ENCODE measurements around the gene FILIP1L. TPM values are rescaled to one million over a fixed set of nuclear protein-coding genes. Genes with fewer than 3 reads are reported as not detected.

FILIP1L gene
- total RNA-seq, 1 donor from 2014 or later, result 5.0 TPM

DNA sequence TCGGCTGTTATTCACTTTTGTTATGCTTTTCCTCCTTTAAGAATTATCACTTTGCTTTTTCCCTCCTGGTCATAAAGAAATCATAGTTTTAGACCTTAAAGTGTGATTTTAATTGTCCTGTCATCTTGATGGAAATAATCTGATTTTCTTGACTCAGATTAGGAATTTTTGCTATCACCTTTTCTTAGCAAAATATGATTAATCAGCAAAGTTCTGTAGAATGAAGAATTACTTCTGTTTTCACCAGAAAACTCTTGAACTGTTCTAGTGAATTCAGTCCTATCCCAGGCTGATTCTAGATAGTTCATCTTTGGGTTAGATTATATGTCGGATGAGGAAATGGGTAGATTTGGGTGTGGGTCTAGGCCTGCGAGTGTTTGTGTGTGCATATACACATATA is 284.5 kb downstream of the FILIP1L start:
- intact Hi-C loops (cut with micrococcal nuclease), result loop anchor here (5.0 kb wide), 2 partner anchors 237 to 432 kb away; partner anchors contain the start of gene TBC1D23

DNA sequence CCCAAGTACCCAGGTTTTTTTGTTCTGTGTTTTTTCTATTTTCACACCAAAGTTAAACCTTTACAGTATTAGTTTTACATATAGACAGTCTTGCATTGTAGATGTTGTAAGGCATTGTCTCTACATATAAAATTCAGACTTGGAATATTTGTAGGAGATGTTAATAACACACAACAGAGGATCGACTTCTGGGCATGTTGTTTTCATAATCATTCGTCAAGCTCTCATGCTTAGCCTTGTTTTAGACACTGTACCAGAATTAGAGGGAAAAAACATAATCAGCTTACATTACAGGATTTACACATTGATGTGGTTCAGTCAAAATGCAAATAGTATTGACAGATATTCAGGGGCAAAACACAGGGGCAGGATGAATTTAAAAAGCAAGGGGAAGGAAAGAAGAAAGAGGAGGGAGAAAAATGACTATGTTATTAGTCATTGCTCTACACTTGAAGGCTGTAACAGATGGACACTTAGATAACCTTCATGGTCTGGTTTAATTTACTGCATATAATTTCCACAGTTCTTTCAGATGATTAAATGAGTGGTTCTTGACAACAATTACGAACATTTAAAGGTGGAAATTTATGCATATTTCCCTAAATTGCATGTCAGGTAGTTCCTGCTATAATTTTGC is 289.2 kb downstream of the FILIP1L start:
- intact Hi-C loops (cut with micrococcal nuclease), result no loop called here

DNA sequence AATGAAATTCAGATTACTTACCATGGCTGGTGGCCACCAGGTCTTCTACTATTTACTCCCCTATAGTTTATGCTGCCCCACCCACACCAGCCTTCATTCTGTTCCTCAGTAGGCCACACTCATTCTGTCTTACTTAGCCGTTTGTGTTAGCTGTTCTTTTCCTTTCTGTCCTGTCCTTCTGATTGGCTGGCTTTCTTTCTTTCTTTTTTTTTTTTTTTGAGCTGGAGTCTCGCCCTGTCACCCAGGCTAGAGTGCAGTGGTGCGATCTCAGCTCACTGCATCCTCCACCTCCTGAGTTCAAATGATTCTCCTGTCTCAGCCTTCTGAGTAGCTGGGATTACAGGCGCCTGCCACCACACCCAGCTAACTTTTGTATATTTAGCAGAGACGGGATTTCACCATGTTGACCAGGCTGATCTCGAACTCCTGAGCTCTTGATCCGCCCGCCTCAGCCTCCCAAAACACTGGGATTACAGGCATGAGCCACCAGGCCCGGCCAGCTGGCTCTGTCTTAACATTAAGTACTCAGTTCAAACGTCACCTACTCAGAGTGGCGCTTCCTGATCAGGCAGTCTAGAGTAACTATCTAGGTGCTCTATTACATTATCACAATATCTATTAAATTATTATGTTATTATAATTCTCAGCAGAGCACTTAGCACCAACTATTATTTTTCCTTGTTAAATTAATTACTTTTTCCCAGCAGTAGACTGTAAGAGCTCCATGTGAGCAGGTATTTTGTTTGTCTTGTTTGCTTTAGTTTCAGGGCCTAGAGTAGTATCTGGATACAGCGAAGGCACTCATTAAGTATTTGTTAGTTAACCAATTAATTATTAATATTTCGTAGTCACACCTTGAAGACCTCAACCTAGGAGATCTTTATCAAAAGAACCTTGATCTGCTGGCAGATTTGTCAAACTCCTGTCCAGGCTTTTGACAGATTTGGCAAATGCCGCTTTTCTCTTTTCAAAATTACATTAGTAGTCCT is 290.3 kb downstream of the FILIP1L start:
- intact Hi-C loops (cut with micrococcal nuclease), result no loop called here

DNA sequence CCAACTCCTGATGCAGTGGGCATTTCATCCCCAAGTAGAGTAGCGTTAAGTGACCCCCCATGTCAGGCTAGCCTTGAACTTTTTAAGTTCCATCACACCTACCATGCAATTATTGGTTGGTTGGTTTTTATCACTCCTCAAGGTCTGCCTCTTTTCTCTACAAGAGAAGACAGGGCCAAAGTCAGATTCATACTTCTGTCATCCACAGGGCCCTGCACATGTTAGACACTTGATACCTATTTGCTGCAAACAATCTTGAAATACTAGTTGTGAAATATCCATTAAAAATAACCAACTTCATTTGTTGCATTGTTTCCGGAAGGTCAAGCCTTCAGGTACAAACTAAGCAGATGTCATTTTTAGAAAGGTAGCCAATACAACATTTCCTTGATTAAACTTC is 295.5 kb downstream of the FILIP1L start:
- intact Hi-C loops (cut with micrococcal nuclease), result loop anchor here (5.0 to 10.0 kb wide), 7 partner anchors 786 to 1994 kb away; partner anchors contain the start of genes ADGRG7, CPOX, CRYBG3 and DCBLD2

DNA sequence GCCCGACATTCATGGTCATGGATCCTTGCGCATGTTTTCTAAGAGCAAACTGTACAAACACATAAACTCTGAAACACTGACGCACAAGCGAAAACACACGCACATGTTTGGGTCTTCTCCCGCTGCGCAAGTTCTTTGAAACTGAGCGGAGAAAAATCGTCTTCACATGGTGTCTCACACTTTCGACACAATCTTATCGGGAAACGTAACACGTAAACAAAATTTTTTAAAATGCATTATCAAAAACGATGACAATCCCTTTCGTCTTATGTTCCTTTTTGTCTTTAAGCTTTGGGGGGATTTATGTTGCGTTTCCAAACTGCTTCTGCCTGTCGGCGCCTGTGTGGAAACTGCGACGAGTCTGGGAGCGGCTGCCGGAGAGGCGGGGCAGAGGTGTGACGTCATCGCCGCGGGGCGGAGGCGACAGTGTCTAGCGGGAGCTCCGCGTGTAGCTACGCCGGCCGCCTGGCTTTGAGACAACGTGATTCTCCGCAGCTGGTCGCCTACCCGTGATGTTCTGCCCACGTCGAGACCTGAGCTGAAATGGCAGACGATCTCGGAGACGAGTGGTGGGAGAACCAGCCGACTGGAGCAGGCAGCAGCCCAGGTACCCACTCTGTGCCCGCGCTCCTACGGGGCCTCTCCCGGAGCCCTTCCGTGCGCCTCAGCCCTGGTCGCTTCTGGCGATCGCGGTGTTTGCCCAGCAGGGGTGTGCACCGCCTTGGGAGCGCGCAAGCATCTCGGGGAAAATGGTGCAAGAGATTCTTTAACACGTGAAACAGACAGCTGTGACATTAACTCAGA is 296.7 kb downstream of the FILIP1L start, which contains the start of gene CMSS1:
CMSS1 (plus strand) TSS at position 426 of the 804 bp plus-strand sequence.
- intact Hi-C loops (cut with micrococcal nuclease), result loop anchor here (1.0 to 10.0 kb wide), 11 partner anchors 393 to 1993 kb away; partner anchors contain the start of genes ADGRG7, CPOX, CRYBG3 and DCBLD2

- intact Hi-C loops (cut with micrococcal nuclease), result loop anchor here (1.0 to 10.0 kb wide), 11 partner anchors 394 to 1992 kb away; partner anchors contain the start of genes ADGRG7, CPOX, CRYBG3 and DCBLD2
Measured at GRCh38 chr3:99817047-99817436, 297.3 kb downstream of the FILIP1L start.

GRCh38 chr3:99810403-99810802 is 303.9 kb downstream of the FILIP1L start:
- intact Hi-C loops (cut with micrococcal nuclease), result loop anchor here (10.0 kb wide), 4 partner anchors 794 to 1986 kb away; partner anchors contain the start of genes ADGRG7, CRYBG3, DCBLD2 and GABRR3

GRCh38 chr3:99809565-99809964 is 304.7 kb downstream of the FILIP1L start:
- intact Hi-C loops (cut with micrococcal nuclease), result no loop called here

- intact Hi-C loops (cut with micrococcal nuclease), result no loop called here
Measured at GRCh38 chr3:99808163-99808794, 306.0 kb downstream of the FILIP1L start.

DNA sequence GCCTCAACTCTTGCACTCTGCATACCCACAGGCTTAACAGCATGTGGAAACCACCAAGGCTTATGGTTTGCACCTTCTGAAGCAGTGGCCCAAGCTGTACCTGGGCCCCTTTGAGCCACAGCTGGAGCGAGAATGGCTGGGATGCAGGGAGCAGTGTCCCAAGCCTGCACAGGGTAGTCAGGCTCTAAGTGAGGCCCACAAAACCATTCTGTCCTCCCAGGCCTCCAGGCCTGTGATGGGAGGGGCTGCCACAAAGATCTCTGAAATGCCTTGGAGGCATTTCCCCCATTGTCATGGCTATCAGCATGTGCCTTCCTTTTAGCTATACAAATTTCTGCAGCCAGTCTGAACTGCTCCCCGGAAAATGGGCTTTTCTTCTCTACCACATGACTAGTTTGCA is 309.1 kb downstream of the FILIP1L start:
- intact Hi-C loops (cut with micrococcal nuclease), result no loop called here

GRCh38 chr3:99803297-99803696 is 311.0 kb downstream of the FILIP1L start:
- intact Hi-C loops (cut with micrococcal nuclease), result no loop called here

DNA sequence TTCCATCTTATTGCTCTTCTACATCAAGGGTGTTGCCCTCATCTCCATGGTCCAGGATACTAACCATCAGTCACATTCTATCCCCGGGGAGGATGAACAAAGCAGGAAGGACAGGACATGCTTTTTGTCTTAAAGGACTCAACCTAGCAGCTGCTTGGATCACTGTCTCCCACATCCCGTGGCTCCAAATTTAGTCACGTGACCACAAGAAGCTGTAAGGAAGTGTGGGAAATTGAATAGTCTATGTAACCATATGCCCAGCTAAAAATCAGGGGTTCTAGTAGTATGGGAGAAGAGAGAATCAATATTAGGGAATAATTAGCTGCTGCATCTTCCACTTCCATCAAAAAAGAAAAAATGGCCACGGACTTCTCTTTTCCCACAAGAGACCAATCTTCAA is 314.9 kb downstream of the FILIP1L start:
- intact Hi-C loops (cut with micrococcal nuclease), result no loop called here

- intact Hi-C loops (cut with micrococcal nuclease), result no loop called here
Measured at GRCh38 chr3:99795573-99795972, 318.7 kb downstream of the FILIP1L start.

- intact Hi-C loops (cut with micrococcal nuclease), result no loop called here
Measured at GRCh38 chr3:99794485-99794884, 319.8 kb downstream of the FILIP1L start.

DNA sequence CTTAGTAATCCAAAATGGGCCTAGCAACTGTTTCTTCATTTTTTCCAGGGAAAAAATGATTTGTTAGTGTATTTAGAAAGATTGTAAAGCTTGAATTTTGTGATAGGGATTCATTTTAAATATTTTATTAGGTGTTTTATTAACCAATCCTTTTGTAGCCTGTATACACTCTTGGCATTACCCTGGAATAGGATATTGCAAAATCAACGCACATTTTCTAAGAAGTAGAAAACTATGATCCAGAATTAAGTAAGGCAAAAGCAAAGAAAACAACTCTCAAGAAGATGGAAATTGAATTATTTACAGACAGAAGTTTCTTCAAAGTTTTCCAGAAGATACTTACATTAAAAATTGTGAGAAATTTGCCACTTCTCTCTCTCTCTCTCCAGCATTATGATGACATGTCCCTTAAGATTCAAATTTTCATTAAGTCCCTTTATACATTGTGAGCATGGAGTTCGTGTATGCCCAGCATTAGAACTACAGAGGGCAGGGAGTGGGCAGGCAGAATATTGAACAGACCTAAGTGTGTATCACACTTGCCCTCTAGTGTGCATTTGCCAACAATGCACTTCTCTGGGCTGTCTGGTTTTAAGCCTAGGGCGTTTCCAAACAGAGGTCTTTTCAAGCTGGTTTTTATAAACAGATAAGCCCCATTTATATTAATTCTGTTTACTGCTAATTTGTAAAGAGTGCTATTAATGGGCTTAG is 325.1 kb downstream of the FILIP1L start:
- intact Hi-C loops (cut with micrococcal nuclease), result no loop called here

Other genes with a start within 250 kb of the FILIP1L start
- 27.3 and 30.7 TPM in 2 replicates for gene TBC1D23, start 146.5 kb upstream of the FILIP1L start, total RNA-seq
- gene NIT2, start 220.3 kb upstream of the FILIP1L start, total RNA-seq, result 46.4 and 49.6 TPM in 2 replicates